ENCODE results near the gene SORCS2.

SORCS2 gene

GRCh38 chr4:7192252-7193029, at the start of gene SORCS2:
Gene SORCS2 (plus strand): TSS chr4:7192538.
- Mint-ChIP-seq H3K27me3 (ENCODE audit: low read depth) (peaks cover 62% of the 10 kb centered on the region), H3K36me3 (ENCODE audit: low read depth) (no peaks in the 10 kb centered on the region), H3K4me1 (ENCODE audit: low read depth) (no peaks in the 10 kb centered on the region), H3K27ac (no peak within 1 kb of the TSS), H3K9me3 (no peaks in the 10 kb centered on the region), H3K4me3 (peak within 1 kb of the TSS; percentile 34)

GRCh38 chr4:7144374-7145290, 47.7 kb upstream of the SORCS2 start:
- Mint-ChIP-seq H3K4me1 (ENCODE audit: low read depth) (no peaks in the 10 kb centered on the region), H3K27ac (no peak overlapping the region), H3K4me3 (no peak overlapping the region), H3K9me3 (no peaks in the 10 kb centered on the region), H3K27me3 (ENCODE audit: low read depth) (peaks cover 4% of the 10 kb centered on the region), H3K36me3 (ENCODE audit: low read depth) (no peaks in the 10 kb centered on the region)

DNA sequence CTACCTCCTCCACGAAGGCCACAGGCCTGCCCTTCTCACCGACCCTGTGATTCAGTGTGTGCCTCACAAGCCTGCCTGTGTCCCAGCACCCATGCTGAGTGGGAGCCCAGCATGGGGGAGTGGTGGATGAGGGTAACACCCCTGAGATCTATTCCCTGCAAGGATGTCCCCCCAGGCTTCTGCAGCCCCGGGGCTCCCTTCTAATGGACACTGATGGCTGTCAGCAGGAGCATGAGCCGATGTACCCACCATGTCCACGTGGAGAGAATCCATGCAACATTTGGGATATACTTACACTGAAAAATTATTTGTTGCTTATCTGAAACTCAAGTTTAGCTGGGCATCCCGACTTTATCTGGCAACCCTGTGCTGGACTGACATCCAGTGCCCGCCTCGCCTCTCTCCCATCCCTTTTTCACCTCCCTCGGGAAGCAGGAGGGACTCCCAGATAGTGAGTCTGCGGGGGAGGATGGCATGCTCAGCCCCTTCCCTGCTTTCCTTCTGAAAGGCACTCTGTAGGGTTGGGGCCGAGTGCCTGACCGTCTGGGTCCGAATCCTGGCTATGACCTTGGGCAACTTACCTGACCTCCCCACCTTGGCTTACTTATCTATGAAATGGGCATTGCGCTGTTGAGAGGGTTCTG, 46.9 kb upstream of the SORCS2 start:
- Mint-ChIP-seq H3K36me3 (ENCODE audit: low read depth) (no peaks in the 10 kb centered on the region), H3K4me1 (ENCODE audit: low read depth) (no peaks in the 10 kb centered on the region), H3K27ac (no peak overlapping the region), H3K4me3 (no peak overlapping the region), H3K27me3 (ENCODE audit: low read depth) (peaks cover 4% of the 10 kb centered on the region), H3K9me3 (no peaks in the 10 kb centered on the region)

DNA sequence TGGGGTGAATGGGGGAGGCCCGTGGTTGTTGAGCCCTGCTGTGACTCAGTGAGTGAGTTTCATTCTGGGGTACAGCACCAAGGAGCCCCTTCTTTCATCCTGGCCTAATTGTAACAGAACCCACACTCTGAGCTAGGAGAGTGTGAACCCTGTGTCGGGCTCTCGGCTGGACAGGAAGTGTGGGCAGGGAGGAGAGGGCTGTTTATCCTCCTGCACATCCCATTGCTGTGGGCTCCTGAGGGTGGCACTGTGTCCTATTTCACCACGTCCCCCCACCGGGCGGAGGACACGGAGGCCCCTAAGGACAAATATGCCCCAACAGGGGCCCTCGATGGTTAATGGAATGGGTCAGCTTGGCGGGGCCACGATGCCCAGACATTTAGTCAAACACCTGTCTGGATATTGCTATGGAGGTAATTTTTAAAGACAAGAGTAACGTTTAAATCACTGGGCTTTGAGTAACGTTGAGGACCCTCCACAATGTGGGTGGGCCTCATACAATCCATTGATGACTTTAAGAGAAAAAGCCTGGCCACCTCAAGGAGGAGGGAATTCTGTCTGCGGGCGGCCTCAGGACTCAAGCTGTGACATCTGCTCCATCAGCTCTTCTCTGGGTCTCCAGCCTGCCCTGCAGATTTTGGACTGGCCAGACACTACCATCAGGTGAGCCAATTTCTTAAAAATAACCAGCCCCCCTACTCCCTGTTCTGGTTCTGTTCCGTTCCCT, 46.1 kb upstream of the SORCS2 start:
- no peak overlapping the region for H3K27ac Mint-ChIP-seq
- no peaks in the 10 kb centered on the region for H3K4me1 Mint-ChIP-seq (ENCODE audit: low read depth)
- peaks cover 4% of the 10 kb centered on the region for H3K27me3 Mint-ChIP-seq (ENCODE audit: low read depth)
- no peaks in the 10 kb centered on the region for H3K9me3 Mint-ChIP-seq
- no peaks in the 10 kb centered on the region for H3K36me3 Mint-ChIP-seq (ENCODE audit: low read depth)
- H3K4me3 Mint-ChIP-seq = no peak overlapping the region

DNA sequence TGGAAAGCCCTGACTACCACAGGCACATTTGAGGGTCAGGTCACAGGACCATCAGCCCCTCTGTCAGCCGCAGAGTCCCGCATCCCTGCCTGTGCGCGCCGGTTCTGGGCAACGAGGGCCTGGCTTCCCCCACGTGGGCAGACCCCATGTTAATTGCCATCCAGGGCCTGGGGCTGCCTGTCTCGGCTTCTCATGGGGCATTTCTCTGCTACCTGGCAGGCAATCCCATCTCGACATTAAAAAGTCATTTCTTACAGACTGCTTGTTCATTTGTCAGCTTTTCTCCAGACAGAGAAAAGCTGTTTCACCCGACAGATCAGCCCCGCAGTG, 45.6 kb upstream of the SORCS2 start:
- Mint-ChIP-seq H3K4me1 (ENCODE audit: low read depth) (no peaks in the 10 kb centered on the region), H3K27ac (no peak overlapping the region), H3K9me3 (no peaks in the 10 kb centered on the region), H3K4me3 (no peak overlapping the region), H3K36me3 (ENCODE audit: low read depth) (no peaks in the 10 kb centered on the region), H3K27me3 (ENCODE audit: low read depth) (peaks cover 4% of the 10 kb centered on the region)

GRCh38 chr4:7147261-7147660, 45.1 kb upstream of the SORCS2 start:
- Mint-ChIP-seq H3K4me1 (ENCODE audit: low read depth) (no peaks in the 10 kb centered on the region), H3K4me3 (no peak overlapping the region), H3K27me3 (ENCODE audit: low read depth) (peaks cover 4% of the 10 kb centered on the region), H3K9me3 (no peaks in the 10 kb centered on the region), H3K27ac (no peak overlapping the region), H3K36me3 (ENCODE audit: low read depth) (no peaks in the 10 kb centered on the region)

DNA sequence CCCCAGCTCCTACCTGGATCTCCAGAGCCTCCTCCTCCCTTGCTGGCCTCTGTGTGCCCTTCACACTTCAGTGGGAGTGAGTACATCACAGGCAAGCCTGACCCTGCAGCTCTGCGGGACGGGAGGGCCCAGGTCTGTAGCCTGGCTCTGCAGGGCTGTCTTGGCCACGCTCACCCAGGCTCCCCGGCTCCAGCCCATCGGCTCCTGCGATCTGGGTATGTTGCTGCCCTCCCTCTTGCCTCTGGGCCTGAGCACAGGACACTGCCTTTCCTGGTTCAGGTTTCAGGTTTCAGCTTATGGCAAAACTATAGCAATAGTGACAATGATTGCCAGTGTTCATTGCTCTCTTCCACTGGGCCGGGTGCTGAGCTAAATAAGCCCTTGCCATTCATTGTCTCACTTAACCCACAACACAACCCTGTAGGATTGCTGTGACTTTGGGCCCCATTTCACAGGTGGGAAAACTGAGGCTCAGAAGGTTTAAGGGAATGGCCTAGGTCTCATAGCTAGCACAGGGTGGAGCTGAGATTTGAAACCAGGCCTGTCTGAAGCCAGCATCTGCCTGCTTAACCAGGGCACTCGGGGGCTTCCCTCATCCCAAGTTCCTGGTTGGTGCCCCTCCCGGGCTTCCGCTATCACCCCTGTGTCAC, 44.6 kb upstream of the SORCS2 start:
- Mint-ChIP-seq H3K27me3 (ENCODE audit: low read depth) (peaks cover 5% of the 10 kb centered on the region), H3K36me3 (ENCODE audit: low read depth) (no peaks in the 10 kb centered on the region), H3K27ac (no peak overlapping the region), H3K4me3 (no peak overlapping the region), H3K9me3 (no peaks in the 10 kb centered on the region), H3K4me1 (ENCODE audit: low read depth) (no peaks in the 10 kb centered on the region)

DNA sequence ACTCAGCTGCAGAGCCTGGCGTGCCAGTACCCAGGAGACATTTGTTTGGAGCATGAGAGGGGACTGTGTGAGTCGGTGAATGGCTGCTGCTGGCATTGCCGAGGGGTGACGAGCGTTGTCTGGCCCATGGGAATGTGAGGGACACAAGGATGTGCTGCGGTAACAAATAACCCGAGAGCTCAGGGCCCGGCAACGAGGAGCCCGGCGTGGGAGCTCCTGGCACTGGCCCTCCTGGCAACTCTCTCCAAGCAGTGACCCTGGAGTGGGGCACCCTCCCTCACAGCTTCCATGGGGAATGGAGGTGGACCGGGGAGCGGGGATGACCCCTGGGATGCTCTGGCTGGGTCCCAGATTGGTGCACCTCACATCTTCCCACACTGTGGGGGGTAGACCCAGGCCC, 44.0 kb upstream of the SORCS2 start:
- no peaks in the 10 kb centered on the region for H3K4me1 Mint-ChIP-seq (ENCODE audit: low read depth)
- no peaks in the 10 kb centered on the region for H3K9me3 Mint-ChIP-seq
- H3K27me3 Mint-ChIP-seq (ENCODE audit: low read depth) = peaks cover 8% of the 10 kb centered on the region
- no peak overlapping the region for H3K4me3 Mint-ChIP-seq
- H3K27ac Mint-ChIP-seq = no peak overlapping the region
- no peaks in the 10 kb centered on the region for H3K36me3 Mint-ChIP-seq (ENCODE audit: low read depth)

DNA sequence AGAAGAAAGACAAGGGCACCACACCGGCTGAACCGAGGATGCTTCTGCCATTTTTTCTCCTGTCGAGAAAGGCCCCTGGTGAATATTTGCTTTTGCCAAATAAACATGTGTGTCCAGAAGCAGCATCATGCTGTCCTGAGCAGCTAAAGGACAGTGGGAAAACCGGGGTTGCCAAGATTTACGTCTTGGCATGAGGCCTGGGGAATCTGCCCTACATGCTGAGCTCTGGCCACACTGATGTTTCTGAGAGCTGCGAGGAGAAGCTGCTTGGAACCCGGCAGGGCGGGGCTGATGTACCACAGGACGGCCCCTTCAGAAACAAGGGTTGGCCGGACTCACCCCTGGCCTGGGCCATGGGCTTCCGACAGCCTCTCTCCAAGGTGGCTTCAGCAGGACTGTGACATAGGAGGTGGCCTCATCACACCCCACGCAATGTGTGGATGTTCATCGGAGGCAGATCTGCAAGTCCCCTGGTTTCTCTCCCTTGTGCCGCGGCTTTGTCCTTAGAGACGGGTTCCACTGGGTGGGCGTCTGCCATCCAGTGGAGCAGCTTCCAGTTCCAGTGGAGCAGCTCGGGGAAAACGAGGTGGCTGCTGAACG, 42.2 kb upstream of the SORCS2 start:
- Mint-ChIP-seq H3K27ac (no peak overlapping the region), H3K9me3 (no peaks in the 10 kb centered on the region), H3K4me3 (no peak overlapping the region)

DNA sequence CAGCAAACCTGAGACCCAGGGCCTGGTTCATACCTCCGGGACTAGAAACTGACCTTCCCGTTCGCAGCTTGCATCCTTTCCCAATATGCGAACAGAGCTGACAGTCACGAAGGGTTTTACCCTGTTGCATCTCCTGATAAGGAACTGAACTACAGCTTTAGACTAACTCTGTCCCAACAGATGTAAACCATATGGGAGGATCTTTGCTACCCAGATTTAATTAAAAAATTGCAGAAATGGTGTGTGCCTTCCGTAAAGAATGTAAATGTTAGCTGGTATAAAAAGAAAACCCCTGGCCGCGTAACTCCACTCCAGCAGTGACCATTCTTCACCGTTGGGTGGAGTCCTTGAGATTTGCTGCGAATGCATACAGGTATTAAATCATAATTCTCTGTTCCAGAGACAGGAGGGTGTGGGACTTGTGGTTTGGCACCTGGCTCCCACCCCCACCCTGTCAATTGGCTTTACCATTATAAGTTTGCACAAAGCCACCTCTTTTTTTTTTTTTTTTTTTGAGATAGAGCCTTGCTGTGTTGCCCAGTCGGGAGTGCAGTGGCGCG, 40.6 kb upstream of the SORCS2 start:
- no peaks in the 10 kb centered on the region for H3K9me3 Mint-ChIP-seq
- peaks cover 22% of the 10 kb centered on the region for H3K27me3 Mint-ChIP-seq (ENCODE audit: low read depth)
- no peaks in the 10 kb centered on the region for H3K4me1 Mint-ChIP-seq (ENCODE audit: low read depth)
- H3K27ac Mint-ChIP-seq = no peak overlapping the region
- no peak overlapping the region for H3K4me3 Mint-ChIP-seq
- H3K36me3 Mint-ChIP-seq (ENCODE audit: low read depth) = no peaks in the 10 kb centered on the region

More for the DNA sequence above, 42.2 kb upstream of the SORCS2 start:
- H3K27me3 Mint-ChIP-seq (ENCODE audit: low read depth) = peaks cover 8% of the 10 kb centered on the region
- H3K36me3 Mint-ChIP-seq (ENCODE audit: low read depth) = no peaks in the 10 kb centered on the region
- no peaks in the 10 kb centered on the region for H3K4me1 Mint-ChIP-seq (ENCODE audit: low read depth)

DNA sequence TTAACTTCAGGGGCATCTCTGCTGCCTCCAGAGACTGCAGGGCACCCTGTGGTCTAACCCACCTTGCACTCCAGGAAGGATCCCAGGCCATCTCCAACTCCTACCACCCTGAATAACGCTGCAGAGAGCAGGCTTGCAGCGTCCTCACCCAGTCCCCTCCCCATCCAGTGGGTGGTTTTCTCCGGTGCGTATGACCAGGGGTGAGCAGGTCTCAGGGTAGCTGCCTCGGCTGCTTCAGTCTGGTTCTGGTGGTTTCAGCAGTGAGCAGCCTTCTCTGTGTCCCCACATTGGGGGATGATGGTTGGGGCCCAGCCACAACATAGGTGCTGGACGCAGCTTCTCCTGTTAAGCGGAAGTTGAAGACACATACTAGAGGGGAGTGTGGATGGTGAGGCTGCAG, 38.6 kb upstream of the SORCS2 start:
- Mint-ChIP-seq H3K4me1 (ENCODE audit: low read depth) (no peaks in the 10 kb centered on the region), H3K27ac (no peak overlapping the region), H3K9me3 (no peaks in the 10 kb centered on the region), H3K36me3 (ENCODE audit: low read depth) (no peaks in the 10 kb centered on the region), H3K4me3 (no peak overlapping the region), H3K27me3 (ENCODE audit: low read depth) (peaks cover 24% of the 10 kb centered on the region)

- Mint-ChIP-seq H3K4me1 (ENCODE audit: low read depth) (no peaks in the 10 kb centered on the region), H3K27ac (no peak overlapping the region), H3K27me3 (ENCODE audit: low read depth) (peaks cover 24% of the 10 kb centered on the region), H3K36me3 (ENCODE audit: low read depth) (no peaks in the 10 kb centered on the region), H3K9me3 (no peaks in the 10 kb centered on the region), H3K4me3 (no peak overlapping the region)
Observed at GRCh38 chr4:7154351-7154981, 37.9 kb upstream of the SORCS2 start.

- Mint-ChIP-seq H3K4me3 (no peak overlapping the region), H3K27ac (no peak overlapping the region), H3K9me3 (no peaks in the 10 kb centered on the region), H3K4me1 (ENCODE audit: low read depth) (no peaks in the 10 kb centered on the region), H3K36me3 (ENCODE audit: low read depth) (no peaks in the 10 kb centered on the region), H3K27me3 (ENCODE audit: low read depth) (peaks cover 24% of the 10 kb centered on the region)
Observed at GRCh38 chr4:7155590-7156071, 36.7 kb upstream of the SORCS2 start.
